ENCODE results near the gene INMT. TPM values are rescaled to one million over a fixed set of nuclear protein-coding genes. Genes with fewer than 3 reads are reported as not detected.

INMT gene
- total and polyA plus RNA-seq, 11 donors, result 11.7 to 88.1 (median 27.9) TPM

DNA sequence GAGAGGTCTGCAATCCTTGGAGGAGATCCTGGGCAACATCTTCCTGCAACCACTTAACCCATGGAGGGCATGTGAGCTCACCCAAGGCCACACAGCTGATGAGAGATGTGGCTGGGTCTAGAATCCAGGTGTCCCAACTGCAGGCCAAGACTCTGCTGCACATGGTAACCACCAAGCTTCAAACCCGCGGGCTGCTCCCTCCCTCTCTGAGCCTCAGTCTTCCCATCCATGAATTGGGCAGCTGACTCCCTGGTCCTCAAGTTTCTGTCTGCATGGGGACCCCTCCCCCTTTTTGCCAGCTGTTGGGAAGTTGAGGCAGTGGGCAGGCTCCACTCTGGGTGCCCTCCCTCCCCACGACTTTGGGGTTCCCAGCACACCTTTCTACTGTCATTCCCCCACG lies 20.9 kb upstream of the INMT start:
- Histone ChIP-seq H3K36me3 (no peaks in the 10 kb centered on the region), H3K4me3 (no peak overlapping the region), H3K27ac (no peak overlapping the region), H3K27me3 (no peaks in the 10 kb centered on the region), H3K4me1 (no peaks in the 10 kb centered on the region), H3K9me3 (no peaks in the 10 kb centered on the region)
- DNase-seq (no peak), ATAC-seq (no peak)
- 65 to 81% (median 78%) methylated on average over 2 to 4 of the region's 4 CpGs for WGBS, 4 donors
- intact Hi-C loops (cut with DNase I), result loop anchor here in 3 of 10 donors (10.0 kb wide), 2 partner anchors 106 to 116 kb away; no protein-coding TSS in a partner anchor
- TF ChIP-seq, protein P1, sequence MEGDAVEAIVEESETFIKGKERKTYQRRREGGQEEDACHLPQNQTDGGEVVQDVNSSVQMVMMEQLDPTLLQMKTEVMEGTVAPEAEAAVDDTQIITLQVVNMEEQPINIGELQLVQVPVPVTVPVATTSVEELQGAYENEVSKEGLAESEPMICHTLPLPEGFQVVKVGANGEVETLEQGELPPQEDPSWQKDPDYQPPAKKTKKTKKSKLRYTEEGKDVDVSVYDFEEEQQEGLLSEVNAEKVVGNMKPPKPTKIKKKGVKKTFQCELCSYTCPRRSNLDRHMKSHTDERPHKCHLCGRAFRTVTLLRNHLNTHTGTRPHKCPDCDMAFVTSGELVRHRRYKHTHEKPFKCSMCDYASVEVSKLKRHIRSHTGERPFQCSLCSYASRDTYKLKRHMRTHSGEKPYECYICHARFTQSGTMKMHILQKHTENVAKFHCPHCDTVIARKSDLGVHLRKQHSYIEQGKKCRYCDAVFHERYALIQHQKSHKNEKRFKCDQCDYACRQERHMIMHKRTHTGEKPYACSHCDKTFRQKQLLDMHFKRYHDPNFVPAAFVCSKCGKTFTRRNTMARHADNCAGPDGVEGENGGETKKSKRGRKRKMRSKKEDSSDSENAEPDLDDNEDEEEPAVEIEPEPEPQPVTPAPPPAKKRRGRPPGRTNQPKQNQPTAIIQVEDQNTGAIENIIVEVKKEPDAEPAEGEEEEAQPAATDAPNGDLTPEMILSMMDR (IDR thresholded peaks at IDR 0.05), result no peak
- TF ChIP-seq POLR2A (IDR thresholded peaks at IDR 0.05), result no peak

DNA sequence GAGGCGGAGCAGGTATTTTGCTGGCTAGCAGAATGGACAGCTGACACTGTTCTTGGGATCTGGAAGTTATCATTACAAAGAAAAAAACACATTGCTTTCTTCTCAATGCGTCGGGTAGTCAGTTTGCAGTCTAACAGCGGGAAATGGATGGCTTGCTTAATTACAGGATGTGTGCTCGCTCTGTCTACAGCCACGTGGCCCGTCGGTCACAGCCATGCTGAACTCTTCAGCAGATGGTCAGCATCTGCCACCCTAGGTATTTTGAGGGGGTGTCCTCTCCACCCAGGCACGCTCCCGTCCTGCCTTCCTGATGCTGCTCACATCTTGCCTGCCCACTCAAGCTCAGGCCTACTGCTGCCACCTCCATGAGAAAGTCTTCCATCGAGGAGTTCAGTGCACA lies 20.4 kb upstream of the INMT start:
- no peak for DNase-seq
- TF ChIP-seq, protein P1 (IDR thresholded peaks at IDR 0.05), result no peak
- TF ChIP-seq POLR2A (IDR thresholded peaks at IDR 0.05), result no peak
- intact Hi-C loops (cut with DNase I), result loop anchor here in 3 of 10 donors (10.0 kb wide), 2 partner anchors 107 to 117 kb away; no protein-coding TSS in a partner anchor

DNA sequence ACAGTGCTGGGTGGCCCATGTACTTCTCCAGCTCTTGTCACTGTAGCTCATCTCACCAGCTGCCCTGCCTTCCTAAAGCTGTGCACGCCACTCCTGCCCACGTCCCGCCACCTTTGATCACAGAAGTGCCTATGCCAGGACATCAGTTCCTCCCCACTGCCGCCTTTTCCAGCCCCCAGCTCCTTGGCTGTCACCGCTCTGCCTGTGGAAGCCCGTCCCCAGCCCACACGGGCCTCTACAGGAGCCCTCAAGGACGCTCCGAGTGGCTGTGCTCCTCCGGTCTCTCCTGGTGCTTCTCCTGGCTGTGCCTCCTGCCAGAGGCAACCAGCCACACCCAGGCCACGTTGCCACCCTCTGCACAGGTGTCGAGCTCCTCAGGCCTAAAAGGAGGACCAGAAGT lies 19.3 kb upstream of the INMT start:
- Histone ChIP-seq H3K27me3 (no peaks in the 10 kb centered on the region), H3K4me3 (no peak overlapping the region), H3K9me3 (no peaks in the 10 kb centered on the region), H3K27ac (no peak overlapping the region), H3K4me1 (no peaks in the 10 kb centered on the region), H3K36me3 (no peaks in the 10 kb centered on the region)
- WGBS, 4 donors, result 89 to 95% (median 94%) methylated on average over 12 of the region's 12 CpGs
- no peak for ATAC-seq
- no peak for TF ChIP-seq POLR2A (IDR thresholded peaks at IDR 0.05)
- TF ChIP-seq, protein P1 (IDR thresholded peaks at IDR 0.05), result no peak
- intact Hi-C loops (cut with DNase I), result loop anchor here in 3 of 10 donors (10.0 kb wide), 2 partner anchors 108 to 118 kb away; no protein-coding TSS in a partner anchor
- no peak for DNase-seq

More for the DNA sequence above, 20.4 kb upstream of the INMT start:
- no peak overlapping the region for H3K27ac ChIP-seq
- WGBS, 4 donors, result 46 to 64% (median 53%) methylated on average over 11 of the region's 11 CpGs
- H3K4me1 ChIP-seq, result no peaks in the 10 kb centered on the region
- H3K36me3 ChIP-seq, result no peaks in the 10 kb centered on the region
- H3K27me3 ChIP-seq, result no peaks in the 10 kb centered on the region
- H3K4me3 ChIP-seq, result no peak overlapping the region
- H3K9me3 ChIP-seq, result no peaks in the 10 kb centered on the region
- ATAC-seq, result peak in 1 of 4 donors; percentile 27

DNA sequence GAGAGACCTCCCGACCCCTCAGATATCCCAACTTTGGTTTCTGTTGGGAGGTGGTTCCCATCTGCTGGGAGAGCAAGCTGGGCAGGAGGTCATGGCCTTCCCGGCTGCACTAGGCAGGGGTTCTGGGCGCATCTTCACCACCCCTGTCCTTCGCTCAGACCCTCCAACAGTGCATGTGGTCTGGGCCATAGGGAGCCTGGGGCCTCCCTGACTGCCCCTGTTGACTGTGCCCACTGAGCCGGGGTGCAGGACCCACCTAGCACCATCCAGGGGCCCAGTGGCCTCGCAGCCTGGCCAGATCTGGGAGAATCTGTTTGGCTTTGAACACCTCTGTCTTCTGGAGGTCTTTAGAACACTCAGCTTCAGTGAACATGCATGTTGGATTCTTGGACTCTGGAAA lies 18.7 kb upstream of the INMT start:
- 96 to 100% (median 98%) methylated on average over 4 to 6 of the region's 6 CpGs for WGBS, 4 donors
- peaks cover 0 to 1% (median 0%) of the 10 kb centered on the region in 12 donors for H3K4me1 ChIP-seq

More for the DNA sequence above, 18.7 kb upstream of the INMT start:
- intact Hi-C loops (cut with DNase I), result loop anchor here in 3 of 10 donors (10.0 kb wide), 2 partner anchors 108 to 118 kb away; no protein-coding TSS in a partner anchor
- TF ChIP-seq, protein P1 (IDR thresholded peaks at IDR 0.05), result no peak
- no peak for TF ChIP-seq POLR2A (IDR thresholded peaks at IDR 0.05)
- Histone ChIP-seq H3K27me3 (no peaks in the 10 kb centered on the region), H3K27ac (no peak overlapping the region), H3K36me3 (no peaks in the 10 kb centered on the region), H3K4me3 (no peak overlapping the region), H3K9me3 (no peaks in the 10 kb centered on the region)
- ATAC-seq (no peak), DNase-seq (no peak)
